ENCODE data around the gene CLNK. TPM values are rescaled to one million over a fixed set of nuclear protein-coding genes. Genes with fewer than 3 reads are reported as not detected.

The CLNK gene
- total and polyA plus RNA-seq, 12 donors, result 0.07 to 0.35 (median 0.26) TPM; not detected in 9

- intact Hi-C loops (cut with DNase I), result no loop called here
- 66 to 73% (median 70%) methylated on average over 13 of the region's 13 CpGs for WGBS, 4 donors
- Histone ChIP-seq H3K9me3 (replicated peaks in 1 of 3) (no peaks in the 10 kb centered on the region), H3K4me1 (replicated peaks in 1 of 2) (peaks cover 0 to 9% of the 10 kb centered on the region in 2 donors), H3K27ac (no peak overlapping the region), H3K27me3 (no peaks in the 10 kb centered on the region), H3K36me3 (replicated peaks in 1 of 2) (no peaks in the 10 kb centered on the region), H3K4me3 (no peak overlapping the region)
- TF ChIP-seq CTCF (IDR thresholded peaks at IDR 0.05) (no peak), POLR2A (IDR thresholded peaks at IDR 0.05) (no peak)
- DNase-seq, result no peak
Observed at GRCh38 chr4:10552591-10553280, 131.8 kb downstream of the CLNK start.

GRCh38 chr4:10535912-10536311, 148.7 kb downstream of the CLNK start:
- WGBS, 4 donors, result 71 to 87% (median 84%) methylated on average over 4 to 5 of the region's 5 CpGs
- Histone ChIP-seq H3K27ac (no peak overlapping the region), H3K27me3 (no peaks in the 10 kb centered on the region), H3K4me3 (no peak overlapping the region), H3K9me3 (replicated peaks in 1 of 3) (no peaks in the 10 kb centered on the region), H3K36me3 (replicated peaks in 1 of 2) (no peaks in the 10 kb centered on the region), H3K4me1 (replicated peaks in 1 of 2) (peaks cover 0 to 5% of the 10 kb centered on the region in 2 donors)
- intact Hi-C loops (cut with DNase I), result loop anchor here in 1 of 2 donors (5.0 kb wide), 1 partner anchor 79 kb away; the partner anchor contains the start of gene ZNF518B
- DNase-seq, result no peak
- TF ChIP-seq POLR2A (IDR thresholded peaks at IDR 0.05) (no peak), CTCF (IDR thresholded peaks at IDR 0.05) (no peak)

GRCh38 chr4:10534820-10535219, 149.7 kb downstream of the CLNK start:
- H3K4me3 ChIP-seq, result no peak overlapping the region
- no peak overlapping the region for H3K27ac ChIP-seq
- H3K4me1 ChIP-seq (replicated peaks in 1 of 2), result peaks cover 0 to 15% of the 10 kb centered on the region in 2 donors
- intact Hi-C loops (cut with DNase I), result loop anchor here in 1 of 2 donors (5.0 kb wide), 1 partner anchor 78 kb away; the partner anchor contains the start of gene ZNF518B
- H3K9me3 ChIP-seq (replicated peaks in 1 of 3), result no peaks in the 10 kb centered on the region
- TF ChIP-seq POLR2A (IDR thresholded peaks at IDR 0.05) (no peak), CTCF (IDR thresholded peaks at IDR 0.05) (no peak)
- no peaks in the 10 kb centered on the region for H3K36me3 ChIP-seq (replicated peaks in 1 of 2)
- WGBS, 4 donors, result 79 to 86% (median 85%) methylated on average over 6 of the region's 6 CpGs
- no peak for DNase-seq
- H3K27me3 ChIP-seq, result no peaks in the 10 kb centered on the region

- TF ChIP-seq POLR2A (IDR thresholded peaks at IDR 0.05) (no peak), CTCF (IDR thresholded peaks at IDR 0.05) (no peak)
- no peak overlapping the region for H3K27ac ChIP-seq
- intact Hi-C loops (cut with DNase I), result no loop called here
- DNase-seq, result no peak
- H3K4me3 ChIP-seq, result no peak overlapping the region
- no peaks in the 10 kb centered on the region for H3K9me3 ChIP-seq (replicated peaks in 1 of 3)
- WGBS, 4 donors, result 56 to 63% (median 62%) methylated on average over 2 of the region's 2 CpGs
- peaks cover 6 to 27% of the 10 kb centered on the region in 2 donors for H3K4me1 ChIP-seq (replicated peaks in 1 of 2)
- H3K36me3 ChIP-seq (replicated peaks in 1 of 2), result no peaks in the 10 kb centered on the region
- no peaks in the 10 kb centered on the region for H3K27me3 ChIP-seq
Observed at GRCh38 chr4:10532155-10532554, 152.4 kb downstream of the CLNK start.
